HG03354 (cell line): ENCODE results near the gene SEMA6A.

Experiments
- ATAC-seq: cut with Tn5 transposase; IDR thresholded peaks from one replicate; pipeline ENCODE4 v1.9.1; 2021; ENCODE audit warnings: mild to moderate bottlenecking; ENCODE audit not compliant: unreplicated experiment, poor library complexity, severe bottlenecking

SEMA6A gene

GRCh38 chr5:116506488-116506887, 68.1 kb downstream of the SEMA6A start:
- no peak for ATAC-seq

DNA sequence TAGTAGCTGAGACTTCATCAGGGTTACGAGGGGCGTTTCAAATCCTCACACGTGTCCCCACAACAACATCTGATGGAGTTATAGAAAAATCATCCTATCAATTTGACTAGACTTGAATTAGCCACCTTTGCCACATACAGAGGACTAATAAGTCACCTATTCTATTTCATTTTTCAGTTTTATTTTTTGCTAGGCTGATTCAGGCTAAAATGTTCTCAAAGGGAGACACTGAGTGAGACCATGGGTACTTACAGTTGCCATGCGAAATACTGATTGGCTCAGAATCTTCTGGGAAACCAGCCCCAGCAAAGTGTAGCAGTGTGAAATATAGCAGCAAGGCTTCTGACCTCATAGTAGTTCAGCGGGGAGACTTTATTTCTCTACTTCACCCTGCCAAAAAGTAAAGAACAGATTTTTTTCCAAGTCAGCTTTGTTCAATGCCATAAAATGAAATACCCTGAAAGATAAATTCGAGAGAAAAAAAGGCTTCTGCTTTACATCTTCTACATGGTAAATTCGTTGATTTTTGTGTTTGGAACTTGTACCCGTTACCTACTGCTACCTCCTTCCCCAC, 69.9 kb downstream of the SEMA6A start:
- no peak for ATAC-seq

DNA sequence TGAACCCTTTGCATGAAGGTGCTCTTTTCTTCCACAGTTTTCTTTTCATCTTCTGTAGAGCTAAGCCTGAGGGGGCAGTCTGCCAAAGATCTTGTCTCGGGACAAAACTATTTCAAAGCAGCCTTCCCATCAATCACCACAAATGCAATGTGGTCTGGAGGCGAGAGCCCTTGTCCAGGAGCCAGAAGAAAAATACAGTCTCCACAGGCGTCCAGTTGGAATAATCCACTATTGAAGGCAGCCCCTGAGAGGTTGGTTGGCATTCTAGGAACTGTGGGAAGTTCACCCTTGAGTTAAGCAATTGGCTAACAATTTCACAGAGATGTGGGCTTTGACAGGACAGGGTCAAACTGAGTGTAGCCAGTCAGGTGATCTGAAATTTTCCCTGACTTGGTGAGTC, 72.0 kb downstream of the SEMA6A start:
- no peak for ATAC-seq

DNA sequence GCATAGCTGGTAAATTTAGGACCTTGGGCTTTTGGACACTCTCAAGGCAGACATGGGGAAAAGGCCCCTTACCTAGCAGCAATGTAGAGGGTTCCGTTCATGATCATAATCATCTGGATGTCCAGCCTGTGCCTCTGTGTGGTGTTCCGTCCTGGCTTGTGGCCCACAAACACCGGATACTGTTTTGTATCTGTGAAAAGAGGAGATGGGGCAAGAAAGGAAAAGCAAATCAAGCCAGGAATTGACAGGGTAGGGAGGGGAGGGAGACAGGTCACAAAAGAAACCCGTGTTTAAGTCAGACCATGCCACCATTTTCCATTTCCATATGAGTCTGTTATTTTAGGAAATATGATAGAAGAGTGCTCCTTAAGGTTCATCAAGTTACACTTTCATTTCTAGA, 72.5 kb downstream of the SEMA6A start:
- ATAC-seq = no peak

- ATAC-seq = no peak
Measured at GRCh38 chr5:116498503-116499048, 76.0 kb downstream of the SEMA6A start.

- no peak for ATAC-seq
Measured at GRCh38 chr5:116497631-116498030, 77.0 kb downstream of the SEMA6A start.

DNA sequence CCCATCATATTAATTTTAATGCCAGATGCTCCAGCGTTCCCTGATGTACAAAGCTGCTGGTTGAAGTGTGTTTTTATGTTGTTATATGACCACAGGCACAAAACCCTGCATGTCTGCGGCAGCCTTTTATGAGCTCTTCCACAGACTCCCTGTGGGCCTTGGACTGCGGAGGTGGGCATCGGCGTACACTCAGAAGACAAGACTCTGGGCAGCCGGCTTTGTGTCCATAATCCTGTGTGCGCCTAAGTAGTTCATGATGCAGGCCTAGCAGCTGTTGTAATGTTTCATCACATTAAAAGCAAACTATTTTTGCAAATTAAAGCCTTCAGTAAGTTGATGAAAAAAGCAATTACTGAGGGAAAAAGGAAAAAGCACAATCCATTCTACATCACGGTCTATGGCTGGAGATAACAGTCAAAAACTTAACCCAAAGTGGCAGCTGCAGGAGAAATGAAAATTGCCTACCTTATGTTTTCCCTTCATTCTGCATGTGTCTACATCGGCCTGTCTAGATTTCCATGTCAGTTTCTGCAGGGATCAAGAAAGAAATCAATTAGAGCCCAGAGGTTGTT, 78.8 kb downstream of the SEMA6A start:
- no peak for ATAC-seq

GRCh38 chr5:116494784-116495450, 79.7 kb downstream of the SEMA6A start:
- ATAC-seq = no peak

- ATAC-seq = no peak
Measured at GRCh38 chr5:116492776-116493175, 81.8 kb downstream of the SEMA6A start.

- ATAC-seq = peak; percentile 81
Measured at GRCh38 chr5:116492016-116492623, 82.5 kb downstream of the SEMA6A start.

GRCh38 chr5:116488356-116489041, 86.1 kb downstream of the SEMA6A start:
- no peak for ATAC-seq

DNA sequence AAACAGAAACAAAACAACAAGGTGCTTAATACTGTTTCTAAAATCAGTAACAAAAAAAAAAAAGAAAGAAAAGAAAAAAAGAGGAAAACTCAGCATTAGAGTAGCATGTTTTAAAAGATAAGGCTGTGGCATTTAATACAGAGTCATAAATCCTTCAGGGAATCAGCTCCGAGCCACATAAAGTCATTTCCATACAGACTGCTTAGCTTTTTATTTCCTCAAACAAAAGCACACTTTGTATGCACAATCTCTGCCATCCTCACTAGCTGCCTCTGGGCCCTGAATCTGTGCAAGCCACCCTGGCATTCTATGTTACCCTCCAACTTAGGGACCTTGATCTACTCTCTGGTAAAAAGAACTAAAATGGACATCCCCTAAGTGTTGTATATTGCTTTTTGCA, 87.6 kb downstream of the SEMA6A start:
- ATAC-seq = no peak

DNA sequence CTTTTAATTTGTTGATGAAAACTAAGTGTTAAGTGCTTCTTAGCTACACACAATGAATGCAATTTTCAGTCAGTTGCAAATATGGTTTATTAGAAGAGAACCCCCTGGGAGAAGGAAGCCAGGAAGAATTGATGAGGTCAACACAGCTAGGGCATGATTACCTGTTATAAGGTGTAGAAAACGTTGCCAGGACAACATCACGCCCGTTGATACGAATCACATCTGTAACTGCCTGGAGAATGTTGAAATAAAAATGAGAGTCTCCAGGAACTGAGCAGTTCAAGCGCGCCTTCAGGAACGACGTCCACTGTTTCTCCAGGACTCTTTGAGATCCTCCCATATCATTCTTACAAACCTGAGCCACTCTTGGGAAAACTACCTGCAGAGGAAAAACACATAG, 88.0 kb downstream of the SEMA6A start:
- no peak for ATAC-seq

- ATAC-seq = no peak
Measured at GRCh38 chr5:116484645-116485044, 90.0 kb downstream of the SEMA6A start.

DNA sequence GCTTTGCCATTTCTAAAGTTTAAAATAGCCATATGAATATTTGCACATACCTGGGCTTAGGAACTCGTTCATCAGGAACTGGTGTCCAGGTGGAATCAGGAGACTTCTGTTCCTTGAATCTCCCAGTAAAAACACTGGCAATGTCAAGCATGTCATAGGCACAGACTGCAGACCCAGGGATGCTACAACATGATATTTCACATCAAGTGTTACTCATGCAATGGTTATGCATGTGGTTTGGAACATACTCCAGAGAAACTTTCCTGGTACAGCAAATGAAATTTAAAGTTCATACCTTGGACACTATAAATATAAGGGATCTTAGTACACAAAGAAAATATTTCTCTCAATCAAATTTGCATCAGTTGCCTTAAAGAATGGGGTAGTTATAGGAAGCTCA, 92.2 kb downstream of the SEMA6A start:
- no peak for ATAC-seq

DNA sequence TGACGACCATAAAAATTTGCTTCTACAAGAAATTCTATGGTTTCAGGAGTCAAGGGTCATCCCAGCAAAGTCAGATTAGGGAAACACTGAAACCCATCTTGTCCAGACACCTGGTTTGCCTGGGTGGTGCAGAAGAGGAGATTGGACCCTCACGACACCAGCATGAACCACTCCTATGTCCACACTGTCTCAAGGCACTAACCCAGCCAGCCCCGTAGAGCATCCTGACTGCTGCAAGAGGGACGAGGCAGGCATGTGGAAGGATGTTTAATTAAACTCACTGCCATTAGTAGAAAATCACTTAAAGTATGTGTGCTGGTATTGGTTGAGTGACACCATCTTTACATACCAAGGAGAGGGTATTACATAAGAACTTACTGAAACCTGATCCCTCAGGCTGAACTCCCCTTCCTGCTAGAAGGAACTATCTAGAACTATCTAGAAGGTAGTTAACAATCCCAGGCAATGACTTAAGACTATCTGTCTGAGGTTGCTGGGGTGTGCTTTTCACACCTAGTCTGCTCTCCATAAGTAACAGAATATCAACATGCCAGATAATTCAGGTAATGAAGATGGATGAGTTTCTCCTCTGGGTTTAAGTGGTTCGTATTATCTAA, 93.6 kb downstream of the SEMA6A start:
- ATAC-seq = no peak

GRCh38 chr5:116479776-116480675, 94.6 kb downstream of the SEMA6A start:
- ATAC-seq = no peak

GRCh38 chr5:116478491-116478890, 96.1 kb downstream of the SEMA6A start:
- no peak for ATAC-seq
